Measurements from ENCODE around the gene MZF1.
"Not testable (repeated sequence)": the region's sequence is repeated elsewhere in the genome, so short reads cannot be mapped to it uniquely, and the experiment has no call there.

Gene MZF1

GRCh38 chr19:58543826-58544590, 29.1 kb downstream of the MZF1 start, which contains the start of gene TRIM28:
Gene TRIM28 (plus strand): TSS chr19:58544064. CDS start chr19:58544758, 694 bp downstream.
- DNase-seq (ENCODE audit: low read depth in 2 of 2, low spot score in 1 of 2), result peak; percentile 100

DNA sequence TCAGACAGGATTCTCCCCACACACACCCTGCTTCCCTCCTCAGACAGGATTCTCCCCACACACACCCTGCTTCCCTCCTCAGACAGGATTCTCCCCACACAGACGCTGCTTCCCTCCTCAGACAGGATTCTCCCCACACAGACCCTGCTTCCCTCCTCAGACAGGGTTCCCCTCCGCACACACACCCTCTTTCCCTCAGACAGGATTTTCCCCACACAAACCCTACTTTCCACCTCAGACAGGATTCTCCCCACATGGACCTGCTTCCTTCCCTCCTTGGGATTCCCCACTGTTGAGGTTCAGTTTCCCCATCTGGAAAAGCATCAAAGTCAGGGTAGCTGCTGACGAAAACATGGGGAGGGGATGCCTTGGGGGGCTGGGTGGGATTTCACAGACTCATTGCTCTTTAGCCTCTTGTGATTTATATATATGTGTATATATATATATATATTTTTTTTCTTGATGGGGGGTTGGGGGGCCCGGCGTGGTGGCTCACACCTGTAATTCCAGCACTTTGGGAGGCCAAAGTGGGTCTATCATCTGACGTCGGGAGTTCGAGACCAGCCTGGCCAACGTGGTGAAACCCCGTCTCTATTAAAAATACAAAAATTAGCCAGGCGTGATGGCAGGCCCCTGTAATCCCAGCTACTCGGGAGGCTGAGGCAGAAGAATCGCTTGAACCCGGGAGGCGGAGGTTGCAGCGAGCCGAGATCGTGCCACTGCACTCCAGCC, 30.3 kb downstream of the MZF1 start:
- DNase-seq (ENCODE audit: low read depth in 2 of 2, low spot score in 1 of 2), result not testable (repeated sequence)

DNA sequence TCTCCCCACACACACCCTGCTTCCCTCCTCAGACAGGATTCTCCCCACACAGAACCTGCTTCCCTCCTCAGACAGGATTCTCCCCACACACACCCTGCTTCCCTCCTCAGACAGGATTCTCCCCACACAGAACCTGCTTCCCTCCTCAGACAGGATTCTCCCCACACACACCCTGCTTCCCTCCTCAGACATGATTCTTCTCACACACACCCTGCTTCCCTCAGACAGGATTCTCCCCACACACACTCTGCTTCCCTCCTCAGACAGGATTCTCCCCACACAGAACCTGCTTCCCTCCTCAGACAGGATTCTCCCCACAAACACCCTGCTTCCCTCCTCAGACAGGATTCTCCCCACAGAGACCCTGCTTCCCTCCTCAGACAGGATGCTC, 34.0 kb downstream of the MZF1 start:
- not testable (repeated sequence) for DNase-seq (ENCODE audit: low read depth in 2 of 2, low spot score in 1 of 2)

DNA sequence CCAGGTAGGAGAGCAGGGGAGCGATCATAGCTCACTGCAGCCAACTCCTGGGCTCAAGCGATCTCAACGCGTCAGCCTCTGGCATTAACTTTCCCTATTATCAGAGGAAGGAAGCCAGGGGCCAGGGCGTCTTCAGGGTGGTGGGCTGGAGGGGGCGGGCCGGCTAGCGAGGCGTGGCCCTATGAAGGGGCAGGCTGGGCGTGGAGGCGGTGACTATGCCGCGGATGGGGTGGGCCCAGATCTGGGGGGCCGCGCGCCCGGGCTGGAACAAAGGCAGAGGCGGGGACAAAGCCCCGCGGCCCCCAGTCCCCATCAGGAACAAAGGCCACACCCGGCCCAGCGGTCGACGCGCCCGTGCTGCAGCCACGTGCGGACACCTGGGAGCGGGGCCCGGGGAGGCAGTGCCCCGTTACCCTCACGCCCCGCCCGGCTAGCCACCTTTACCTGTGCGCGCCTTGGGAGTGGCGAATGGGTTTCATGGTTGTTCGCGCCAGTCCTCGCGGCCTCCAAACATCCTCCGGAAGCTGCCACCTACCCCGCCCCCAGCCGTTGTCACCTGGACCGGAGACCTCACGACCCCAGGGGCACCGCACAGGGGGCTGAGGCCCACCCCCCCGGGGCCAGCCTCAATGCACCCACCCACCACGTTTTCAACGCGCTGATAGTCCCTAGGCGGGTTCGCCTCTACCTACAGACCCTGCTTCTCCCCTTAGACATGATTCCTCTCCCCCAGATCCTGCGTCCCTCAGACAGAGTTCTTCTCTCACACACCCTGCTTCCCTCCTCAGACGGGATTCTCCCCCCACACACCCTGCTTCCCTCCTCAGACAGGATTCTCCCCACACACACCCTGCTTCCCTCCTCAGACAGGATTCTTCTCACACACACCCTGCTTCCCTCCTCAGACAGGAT, 34.6 kb downstream of the MZF1 start:
- DNase-seq (ENCODE audit: low read depth in 2 of 2, low spot score in 1 of 2), result no peak

DNA sequence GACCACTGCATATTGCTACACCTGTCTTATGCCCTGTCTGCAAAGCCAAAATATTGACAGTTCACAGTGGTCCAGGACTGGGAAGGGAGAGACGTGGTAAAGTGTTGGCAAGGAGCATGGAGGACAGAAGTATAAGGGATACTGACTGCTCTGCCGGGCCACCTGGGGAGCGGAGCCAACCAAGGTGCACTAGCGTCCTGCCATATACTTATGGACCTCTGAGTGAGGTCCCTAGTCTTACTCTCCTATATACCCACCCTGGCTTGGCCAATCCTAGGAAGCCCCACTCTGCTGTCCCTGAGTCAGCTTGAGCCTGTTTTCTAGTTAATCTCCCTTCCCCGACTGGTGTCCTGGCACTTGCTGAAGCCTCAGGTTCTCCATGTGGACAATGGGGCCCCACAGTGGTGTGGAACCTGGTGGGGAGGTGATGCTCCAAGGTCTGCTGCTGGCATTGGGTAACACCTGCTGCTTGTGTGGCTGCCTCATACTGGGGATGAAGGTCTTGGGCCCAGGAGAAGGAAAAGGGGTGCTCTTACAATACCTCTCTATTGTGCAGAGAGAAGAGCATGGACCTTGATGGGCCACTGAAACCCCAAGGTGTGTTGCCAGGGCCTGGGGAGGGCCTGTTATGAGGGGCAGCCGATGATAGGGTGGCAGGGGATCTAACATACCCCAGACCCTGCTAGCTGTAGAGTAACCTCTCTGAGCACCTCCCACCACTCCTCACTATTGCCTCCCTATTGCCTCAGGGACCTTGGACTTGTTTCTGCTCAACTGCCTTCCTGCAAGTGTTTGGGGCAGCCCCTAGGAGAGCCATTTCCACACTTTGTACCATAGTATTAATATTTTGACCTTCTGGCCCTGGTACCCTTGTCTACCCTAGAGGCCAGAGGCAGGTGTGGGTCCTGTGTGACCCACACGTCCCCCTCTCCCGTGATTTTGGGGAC, 36.0 kb downstream of the MZF1 start:
- DNase-seq (ENCODE audit: low read depth in 2 of 2, low spot score in 1 of 2), result no peak

DNA sequence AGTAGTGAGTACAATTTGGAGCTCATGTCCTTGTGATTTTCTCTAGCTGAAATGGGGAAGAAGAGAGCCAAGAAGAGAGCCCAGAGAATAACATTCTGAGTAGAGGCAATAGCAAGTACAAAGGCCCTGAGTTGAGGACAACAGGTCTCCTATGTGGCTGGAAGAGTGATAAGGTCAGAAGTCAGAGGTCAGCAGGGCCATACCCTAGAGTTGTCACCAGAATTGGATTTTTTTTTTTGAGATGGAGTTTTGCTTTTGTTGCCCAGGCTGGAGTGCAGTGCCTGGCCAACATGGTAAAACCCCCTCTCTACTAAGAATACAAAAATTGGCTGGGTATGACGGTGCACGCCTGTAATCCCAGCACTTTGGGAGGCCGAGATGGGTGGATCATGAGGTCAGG, 37.3 kb downstream of the MZF1 start:
- DNase-seq (ENCODE audit: low read depth in 2 of 2, low spot score in 1 of 2), result no peak

DNA sequence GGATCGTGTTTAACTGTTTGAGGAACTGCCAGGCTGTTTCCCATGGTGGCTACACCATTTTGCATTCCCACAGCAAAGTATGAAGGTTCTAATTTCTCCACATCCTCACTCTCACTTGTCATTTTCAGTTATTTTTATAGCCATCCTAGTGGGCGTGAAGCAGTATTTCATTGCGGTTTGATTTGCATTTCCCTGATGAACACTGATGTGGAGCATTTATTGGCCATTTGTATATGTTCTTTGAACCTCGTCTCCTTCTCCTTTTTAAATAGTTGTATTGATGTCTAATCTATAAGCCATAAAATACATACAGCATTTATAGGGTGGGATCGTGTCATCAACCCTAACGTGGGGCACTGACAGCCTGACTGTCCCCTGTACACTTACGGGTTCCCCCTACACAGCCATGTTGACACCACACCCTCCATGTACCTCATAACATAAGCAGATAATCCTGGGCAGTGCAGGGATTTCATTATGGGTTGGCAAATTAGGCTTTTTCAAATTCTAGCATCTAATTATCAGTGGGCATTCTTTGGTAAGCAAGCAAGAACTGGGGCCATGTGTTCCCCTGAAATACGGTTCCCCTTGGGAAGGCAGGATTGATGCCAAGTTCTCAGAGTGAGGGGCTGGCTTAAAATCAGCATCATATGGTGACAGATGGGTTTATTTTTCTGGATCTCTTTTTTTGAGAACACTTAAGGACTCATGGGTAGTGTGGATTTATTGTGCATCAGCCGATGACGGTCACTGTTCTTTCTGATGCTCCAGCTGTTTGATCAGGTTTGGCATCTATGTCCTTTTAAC, 41.9 kb downstream of the MZF1 start:
- no peak for DNase-seq (ENCODE audit: low read depth in 2 of 2, low spot score in 1 of 2)

DNA sequence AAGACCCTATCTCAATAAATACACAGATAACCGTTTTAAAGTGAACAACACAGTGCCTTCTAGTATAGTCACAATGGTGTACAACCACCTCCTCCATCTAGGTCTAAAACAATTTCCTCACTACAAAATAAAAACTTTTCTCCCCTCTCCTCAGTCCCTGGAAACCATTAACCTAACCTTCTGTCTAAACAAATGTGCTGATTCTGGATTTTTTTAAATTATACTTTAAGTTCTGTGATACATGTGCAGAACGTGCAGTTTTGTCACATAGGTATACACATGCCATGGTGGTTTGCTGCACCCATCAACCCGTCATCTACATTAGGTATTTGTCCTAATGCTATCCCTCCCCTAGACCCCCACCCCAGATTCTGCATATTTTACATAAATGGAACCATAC, 43.7 kb downstream of the MZF1 start:
- no peak for DNase-seq (ENCODE audit: low read depth in 2 of 2, low spot score in 1 of 2)

DNA sequence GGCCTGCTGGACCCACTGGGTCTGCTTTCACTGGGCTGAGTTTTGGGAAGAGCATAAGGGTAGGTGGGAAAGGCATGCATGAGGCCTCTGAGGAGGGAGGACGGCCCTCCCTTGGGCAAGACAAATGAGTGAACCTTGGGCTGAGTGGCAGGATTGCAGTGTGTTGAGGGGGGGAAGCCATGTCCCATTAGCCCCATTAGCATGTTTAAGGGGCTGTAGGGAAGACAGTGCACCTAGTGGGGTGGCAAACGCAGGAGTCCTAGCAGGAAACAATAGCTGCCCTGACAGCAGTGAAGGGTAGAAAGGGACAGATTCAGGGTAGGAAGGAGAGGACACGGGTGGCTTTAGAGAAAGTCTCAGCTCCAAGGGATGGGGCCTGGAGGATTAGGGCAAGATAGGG, 50.4 kb downstream of the MZF1 start:
- no peak for DNase-seq (ENCODE audit: low read depth in 2 of 2, low spot score in 1 of 2)

- DNase-seq (ENCODE audit: low read depth in 2 of 2, low spot score in 1 of 2), result no peak
These were observed 51.5 kb downstream of the MZF1 start for GRCh38 chr19:58521651-58522050.

- DNase-seq (ENCODE audit: low read depth in 2 of 2, low spot score in 1 of 2), result no peak
These were observed 52.9 kb downstream of the MZF1 start for GRCh38 chr19:58520257-58520599.

DNA sequence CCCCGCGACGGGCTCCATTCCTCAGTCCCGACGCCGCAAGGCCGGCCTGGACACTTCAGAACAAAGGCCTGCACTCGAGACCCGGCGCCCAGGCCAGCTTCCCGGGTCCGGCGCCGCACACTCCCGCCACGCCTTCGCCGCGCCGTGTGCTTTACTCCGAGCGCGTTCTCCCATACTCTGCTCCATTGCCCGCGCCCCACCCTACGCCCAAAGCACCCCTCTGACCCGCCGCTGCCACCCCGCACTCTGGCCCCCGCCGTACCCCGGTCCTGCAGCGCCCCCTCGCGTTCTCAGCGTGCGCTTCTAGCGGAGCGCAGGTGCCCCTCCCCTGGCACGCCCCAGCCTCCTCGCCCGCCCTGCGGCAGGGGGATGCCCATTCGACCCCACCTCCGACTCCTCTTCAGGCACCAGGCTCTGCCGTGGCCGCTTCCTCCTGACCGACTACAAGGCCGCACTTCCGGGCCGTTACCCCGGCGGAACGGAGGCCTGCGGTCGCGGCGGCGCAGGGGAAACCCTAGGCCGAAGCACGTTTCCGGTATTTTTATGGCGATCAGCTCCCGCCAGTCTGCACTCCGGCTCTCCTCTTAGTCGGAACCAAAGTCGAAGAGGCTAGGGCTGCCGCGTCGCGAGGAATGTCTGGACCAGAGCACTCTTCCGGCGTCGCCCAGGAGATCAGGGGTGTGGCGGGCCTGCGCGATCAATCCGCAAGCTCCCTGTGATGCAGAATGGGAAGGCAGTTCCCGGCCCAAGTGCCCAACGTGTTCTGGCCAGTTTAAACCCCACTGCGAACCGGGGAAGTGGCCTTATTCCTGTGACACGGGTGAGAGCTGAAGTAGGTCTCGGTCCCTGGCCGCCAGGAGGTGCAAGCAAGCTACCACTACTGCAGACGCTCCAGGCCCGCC, 53.5 kb downstream of the MZF1 start, which contains the start of gene ZBTB45:
Gene ZBTB45 (minus strand): TSS at position 456 of the 902 bp plus-strand sequence. CDS start 2,137 bp downstream, outside the sequence.
- peak; percentile 69 to 74 for DNase-seq (ENCODE audit: low read depth in 2 of 2, low spot score in 1 of 2)

- no peak for DNase-seq (ENCODE audit: low read depth in 2 of 2, low spot score in 1 of 2)
These were observed 54.1 kb downstream of the MZF1 start for GRCh38 chr19:58519087-58519354.

DNA sequence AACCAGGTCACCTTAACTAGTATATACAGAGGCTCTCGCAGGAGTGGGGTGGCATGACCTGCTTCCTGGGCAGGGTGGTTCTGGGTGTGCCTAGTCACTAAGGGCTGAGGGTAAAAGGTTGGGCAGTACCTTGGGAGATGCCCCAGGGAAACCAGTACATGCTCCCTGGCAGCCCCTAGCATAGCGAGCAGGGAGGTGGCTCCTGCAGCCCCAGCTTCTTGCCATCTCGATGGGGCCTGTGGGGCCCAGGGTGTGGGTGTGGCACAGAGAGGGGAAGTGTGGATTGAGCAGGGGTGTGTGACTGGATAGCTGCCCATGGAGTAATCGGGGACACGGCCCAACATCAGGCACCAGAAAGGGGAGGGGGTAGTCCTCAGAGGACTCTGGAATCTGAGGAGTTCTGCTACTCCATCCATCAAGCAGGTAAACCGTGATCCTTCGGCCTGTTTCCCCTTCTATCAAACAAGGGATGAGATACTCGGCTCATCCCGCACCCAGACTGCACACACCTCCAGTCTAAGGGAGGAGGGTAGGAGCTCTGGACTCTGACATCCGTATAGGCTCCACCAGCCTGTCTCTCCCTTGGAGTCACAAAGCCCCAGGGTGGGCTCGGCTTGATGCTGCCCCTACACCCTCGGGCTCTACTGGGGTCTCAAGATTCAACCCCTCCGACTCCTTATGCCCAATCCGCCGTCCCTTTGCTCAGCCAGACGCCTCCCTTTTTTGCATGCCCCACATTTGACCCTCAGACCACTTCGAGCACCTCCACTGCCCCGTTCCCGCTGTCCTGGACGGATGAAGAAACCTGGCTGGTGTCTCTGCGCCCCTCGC, 54.7 kb downstream of the MZF1 start:
- no peak for DNase-seq (ENCODE audit: low read depth in 2 of 2, low spot score in 1 of 2)

DNA sequence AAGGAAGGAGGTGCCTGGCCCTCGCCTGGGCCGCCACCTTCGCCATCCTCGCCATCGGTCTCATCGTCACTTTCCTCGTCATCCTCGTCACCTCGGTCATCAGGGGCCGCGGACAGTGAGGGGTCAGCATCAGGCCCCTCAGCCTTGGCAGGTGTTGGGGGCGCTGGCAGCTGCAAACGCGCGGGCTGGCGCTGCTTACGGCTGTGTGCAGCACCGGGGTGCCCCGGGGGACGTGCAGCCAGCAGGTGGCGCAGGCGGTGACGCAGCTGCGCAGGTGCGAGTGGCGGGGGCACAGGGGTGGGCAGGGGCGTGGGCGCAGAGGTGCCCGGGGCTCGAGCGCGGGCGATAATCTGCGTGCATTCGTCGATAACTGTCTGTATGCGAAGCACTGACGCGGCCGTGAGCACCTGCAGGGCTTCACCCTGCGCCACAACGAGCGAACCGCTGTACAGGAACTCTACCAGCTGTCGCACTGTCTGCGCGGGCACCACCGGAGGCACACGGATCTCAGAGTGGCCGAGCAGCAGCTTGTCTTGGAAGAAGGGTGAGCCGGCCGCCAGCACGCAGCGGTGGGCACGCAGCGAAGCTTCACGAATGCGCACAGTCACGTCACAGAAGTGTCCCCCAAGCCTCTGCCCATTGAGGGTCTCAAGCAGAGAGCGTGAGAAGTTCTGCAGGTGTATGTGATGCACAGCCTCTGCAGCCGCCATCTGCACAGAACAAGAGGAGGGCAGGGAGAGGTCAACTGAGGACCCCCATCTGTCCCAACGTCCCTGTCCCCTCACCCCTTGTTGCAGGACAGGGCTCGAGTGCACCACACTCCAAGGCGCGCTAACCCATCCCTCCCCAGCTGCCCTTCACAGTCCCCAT, 55.9 kb downstream of the MZF1 start:
- DNase-seq (ENCODE audit: low read depth in 2 of 2, low spot score in 1 of 2), result no peak

DNA sequence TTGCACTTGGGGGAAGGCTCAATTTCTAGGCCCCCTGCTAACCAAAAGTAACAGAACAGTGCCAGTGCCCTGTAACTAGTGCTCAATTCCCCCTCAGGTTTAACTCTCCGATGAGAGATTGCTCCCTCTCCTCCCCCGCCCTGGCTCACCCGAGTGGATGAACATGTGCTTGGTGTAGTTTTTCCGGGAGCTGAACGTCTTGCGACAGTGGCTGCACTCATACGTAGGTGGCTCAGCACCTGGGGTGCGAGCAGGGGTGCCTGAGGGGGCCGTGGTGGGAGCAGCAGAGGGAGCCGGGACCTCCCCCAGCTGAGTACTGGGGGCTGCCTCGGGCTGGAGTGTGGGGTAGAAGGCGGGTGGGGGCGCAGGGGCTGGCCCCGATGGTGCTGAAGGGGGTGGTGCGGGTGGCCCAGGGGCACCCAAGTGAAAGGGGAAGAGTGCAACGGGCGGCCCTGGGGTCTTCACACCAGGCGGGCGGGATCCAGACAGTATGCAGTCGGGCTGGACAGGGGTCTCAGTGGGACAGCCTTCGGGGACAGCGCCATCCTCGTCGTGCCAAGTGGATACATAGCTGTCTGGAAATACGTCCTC, 56.8 kb downstream of the MZF1 start:
- DNase-seq (ENCODE audit: low read depth in 2 of 2, low spot score in 1 of 2), result no peak

DNA sequence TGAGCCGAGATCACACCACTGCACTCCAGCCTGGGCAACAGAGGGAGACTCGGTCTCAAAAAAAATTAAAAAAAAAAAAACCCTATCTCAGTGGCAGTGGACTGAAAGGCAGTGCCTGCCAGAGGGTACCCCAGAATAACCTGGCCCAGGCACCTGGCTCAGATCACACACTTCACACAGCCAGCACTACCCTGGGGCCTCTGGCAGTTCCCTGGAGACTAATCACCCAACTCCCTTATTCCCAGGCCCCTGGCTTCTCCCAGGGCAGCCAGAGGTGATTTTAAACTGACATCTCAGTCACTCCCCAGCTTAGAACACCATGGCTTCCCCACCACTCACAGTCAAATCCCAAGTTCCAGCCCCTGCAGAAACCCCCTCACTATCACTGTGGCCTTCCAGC, 57.9 kb downstream of the MZF1 start:
- no peak for DNase-seq (ENCODE audit: low read depth in 2 of 2, low spot score in 1 of 2)
